GM06990 (cell line): Measurements from ENCODE around the gene TMTC1.

Source experiments
- DNase-seq: peaks from one replicate; pipeline ENCODE4 v3.0.0-alpha.2; 2011; ENCODE audit not compliant: insufficient read length; ENCODE audit errors: extremely low read depth
- H3K27me3 ChIP-seq: replicated peaks from 2 replicates; pipeline ENCODE4 v1.6.0; 2011; ENCODE audit warnings: low read length; ENCODE audit not compliant: control insufficient read depth, insufficient read depth
- H3K36me3 ChIP-seq: 2 replicates; pipeline ENCODE4 v1.5.1; 2011; ENCODE audit warnings: low read length; ENCODE audit not compliant: control insufficient read depth, insufficient read depth
- H3K4me3 ChIP-seq: replicated peaks from 2 replicates; pipeline ENCODE4 v1.5.1; 2011; ENCODE audit warnings: low read depth, mild to moderate bottlenecking, control low read depth, low read length
- CTCF ChIP-seq: IDR thresholded peaks from 2 replicates; pipeline ENCODE4 v1.5.1; 2011; ENCODE audit warnings: low read length, control low read depth, mild to moderate bottlenecking, inconsistent platforms; ENCODE audit not compliant: insufficient read depth, poor library complexity, severe bottlenecking

The TMTC1 gene

GRCh38 chr12:29794862-29795261 is 11.1 kb upstream of the TMTC1 start:
- Histone ChIP-seq H3K27me3 (no peaks in the 10 kb centered on the region), H3K36me3 (no peaks in the 10 kb centered on the region), H3K4me3 (no peak overlapping the region)
- TF ChIP-seq CTCF: no peak
- DNase-seq: no peak

- Histone ChIP-seq H3K4me3 (no peak overlapping the region), H3K27me3 (no peaks in the 10 kb centered on the region), H3K36me3 (no peaks in the 10 kb centered on the region)
- DNase-seq: no peak
- TF ChIP-seq CTCF: no peak
Observed at GRCh38 chr12:29792853-29793252, 9.1 kb upstream of the TMTC1 start.

GRCh38 chr12:29792132-29792531 is 8.4 kb upstream of the TMTC1 start:
- no peak overlapping the region for H3K4me3 ChIP-seq
- H3K27me3 ChIP-seq: no peaks in the 10 kb centered on the region
- no peak for TF ChIP-seq CTCF
- H3K36me3 ChIP-seq: no peaks in the 10 kb centered on the region
- no peak for DNase-seq

- Histone ChIP-seq H3K36me3 (no peaks in the 10 kb centered on the region), H3K27me3 (no peaks in the 10 kb centered on the region), H3K4me3 (peak overlapping the region; percentile 27; the same call in 1 of the 2 replicates)
- TF ChIP-seq CTCF: no peak
- DNase-seq: peak; percentile 25
Observed at GRCh38 chr12:29782871-29783772, 620 bp downstream of the TMTC1 start.

GRCh38 chr12:29782285-29782870 is 1.4 kb downstream of the TMTC1 start:
- Histone ChIP-seq H3K36me3 (no peaks in the 10 kb centered on the region), H3K27me3 (no peaks in the 10 kb centered on the region), H3K4me3 (peak overlapping the region; percentile 27)
- no peak for TF ChIP-seq CTCF
- peak; percentile 23 for DNase-seq
